Measurements from ENCODE around the gene IFT122. TPM values are rescaled to one million over a fixed set of nuclear protein-coding genes. Genes with fewer than 3 reads are reported as not detected.

IFT122 gene
- total RNA-seq, 2 donors from 2014 or later: 19.3 to 33.4 TPM

DNA sequence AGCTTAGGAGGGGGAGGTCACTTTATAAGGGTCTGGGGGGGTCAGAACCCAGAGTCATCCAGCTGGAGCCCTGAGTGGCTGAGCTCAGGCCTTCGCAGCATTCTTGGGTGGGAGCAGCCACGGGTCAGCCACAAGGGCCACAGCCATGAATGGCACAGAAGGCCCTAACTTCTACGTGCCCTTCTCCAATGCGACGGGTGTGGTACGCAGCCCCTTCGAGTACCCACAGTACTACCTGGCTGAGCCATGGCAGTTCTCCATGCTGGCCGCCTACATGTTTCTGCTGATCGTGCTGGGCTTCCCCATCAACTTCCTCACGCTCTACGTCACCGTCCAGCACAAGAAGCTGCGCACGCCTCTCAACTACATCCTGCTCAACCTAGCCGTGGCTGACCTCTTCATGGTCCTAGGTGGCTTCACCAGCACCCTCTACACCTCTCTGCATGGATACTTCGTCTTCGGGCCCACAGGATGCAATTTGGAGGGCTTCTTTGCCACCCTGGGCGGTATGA is 88.6 kb downstream of the IFT122 start, which contains the start of gene RHO:
RHO (plus strand) TSS at position 51 of the 512 bp plus-strand sequence; CDS start at position 146, 95 bp downstream.
- Mint-ChIP-seq H3K4me1 (no peaks in the 10 kb centered on the region), H3K4me3 (no peak within 1 kb of the TSS), H3K36me3 (ENCODE audit: low read depth) (no peaks in the 10 kb centered on the region), H3K27ac (peak within 1 kb of the TSS; percentile 50), H3K9me3 (no peaks in the 10 kb centered on the region), H3K27me3 (no peaks in the 10 kb centered on the region)
- no peak for ATAC-seq (replicated peaks)

DNA sequence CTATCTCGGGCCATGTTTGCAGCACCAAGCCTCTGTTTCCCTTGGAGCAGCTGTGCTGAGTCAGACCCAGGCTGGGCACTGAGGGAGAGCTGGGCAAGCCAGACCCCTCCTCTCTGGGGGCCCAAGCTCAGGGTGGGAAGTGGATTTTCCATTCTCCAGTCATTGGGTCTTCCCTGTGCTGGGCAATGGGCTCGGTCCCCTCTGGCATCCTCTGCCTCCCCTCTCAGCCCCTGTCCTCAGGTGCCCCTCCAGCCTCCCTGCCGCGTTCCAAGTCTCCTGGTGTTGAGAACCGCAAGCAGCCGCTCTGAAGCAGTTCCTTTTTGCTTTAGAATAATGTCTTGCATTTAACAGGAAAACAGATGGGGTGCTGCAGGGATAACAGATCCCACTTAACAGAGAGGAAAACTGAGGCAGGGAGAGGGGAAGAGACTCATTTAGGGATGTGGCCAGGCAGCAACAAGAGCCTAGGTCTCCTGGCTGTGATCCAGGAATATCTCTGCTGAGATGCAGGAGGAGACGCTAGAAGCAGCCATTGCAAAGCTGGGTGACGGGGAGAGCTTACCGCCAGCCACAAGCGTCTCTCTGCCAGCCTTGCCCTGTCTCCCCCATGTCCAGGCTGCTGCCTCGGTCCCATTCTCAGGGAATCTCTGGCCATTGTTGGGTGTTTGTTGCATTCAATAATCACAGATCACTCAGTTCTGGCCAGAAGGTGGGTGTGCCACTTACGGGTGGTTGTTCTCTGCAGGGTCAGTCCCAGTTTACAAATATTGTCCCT is 89.6 kb downstream of the IFT122 start:
- H3K27me3 Mint-ChIP-seq: no peaks in the 10 kb centered on the region
- no peak for ATAC-seq (replicated peaks)
- H3K4me3 Mint-ChIP-seq: no peak overlapping the region

DNA sequence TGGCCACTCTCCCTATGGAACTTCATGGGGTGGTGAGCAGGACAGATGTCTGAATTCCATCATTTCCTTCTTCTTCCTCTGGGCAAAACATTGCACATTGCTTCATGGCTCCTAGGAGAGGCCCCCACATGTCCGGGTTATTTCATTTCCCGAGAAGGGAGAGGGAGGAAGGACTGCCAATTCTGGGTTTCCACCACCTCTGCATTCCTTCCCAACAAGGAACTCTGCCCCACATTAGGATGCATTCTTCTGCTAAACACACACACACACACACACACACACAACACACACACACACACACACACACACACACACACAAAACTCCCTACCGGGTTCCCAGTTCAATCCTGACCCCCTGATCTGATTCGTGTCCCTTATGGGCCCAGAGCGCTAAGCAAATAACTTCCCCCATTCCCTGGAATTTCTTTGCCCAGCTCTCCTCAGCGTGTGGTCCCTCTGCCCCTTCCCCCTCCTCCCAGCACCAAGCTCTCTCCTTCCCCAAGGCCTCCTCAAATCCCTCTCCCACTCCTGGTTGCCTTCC is 90.3 kb downstream of the IFT122 start:
- no peak overlapping the region for H3K27ac Mint-ChIP-seq
- no peak for ATAC-seq (replicated peaks)
- no peak overlapping the region for H3K4me3 Mint-ChIP-seq
- H3K27me3 Mint-ChIP-seq: no peaks in the 10 kb centered on the region
- no peaks in the 10 kb centered on the region for H3K9me3 Mint-ChIP-seq
- no peaks in the 10 kb centered on the region for H3K4me1 Mint-ChIP-seq
- H3K36me3 Mint-ChIP-seq (ENCODE audit: low read depth): no peaks in the 10 kb centered on the region

More for the DNA sequence above, 89.6 kb downstream of the IFT122 start:
- H3K9me3 Mint-ChIP-seq: no peaks in the 10 kb centered on the region
- no peak overlapping the region for H3K27ac Mint-ChIP-seq
- no peaks in the 10 kb centered on the region for H3K36me3 Mint-ChIP-seq (ENCODE audit: low read depth)
- no peaks in the 10 kb centered on the region for H3K4me1 Mint-ChIP-seq

DNA sequence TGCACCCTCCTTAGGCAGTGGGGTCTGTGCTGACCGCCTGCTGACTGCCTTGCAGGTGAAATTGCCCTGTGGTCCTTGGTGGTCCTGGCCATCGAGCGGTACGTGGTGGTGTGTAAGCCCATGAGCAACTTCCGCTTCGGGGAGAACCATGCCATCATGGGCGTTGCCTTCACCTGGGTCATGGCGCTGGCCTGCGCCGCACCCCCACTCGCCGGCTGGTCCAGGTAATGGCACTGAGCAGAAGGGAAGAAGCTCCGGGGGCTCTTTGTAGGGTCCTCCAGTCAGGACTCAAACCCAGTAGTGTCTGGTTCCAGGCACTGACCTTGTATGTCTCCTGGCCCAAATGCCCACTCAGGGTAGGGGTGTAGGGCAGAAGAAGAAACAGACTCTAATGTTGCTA is 90.8 kb downstream of the IFT122 start:
- H3K27me3 Mint-ChIP-seq: no peaks in the 10 kb centered on the region
- no peaks in the 10 kb centered on the region for H3K9me3 Mint-ChIP-seq
- no peaks in the 10 kb centered on the region for H3K36me3 Mint-ChIP-seq (ENCODE audit: low read depth)
- no peak overlapping the region for H3K27ac Mint-ChIP-seq
- H3K4me1 Mint-ChIP-seq: no peaks in the 10 kb centered on the region
- ATAC-seq (replicated peaks): no peak
- H3K4me3 Mint-ChIP-seq: no peak overlapping the region

DNA sequence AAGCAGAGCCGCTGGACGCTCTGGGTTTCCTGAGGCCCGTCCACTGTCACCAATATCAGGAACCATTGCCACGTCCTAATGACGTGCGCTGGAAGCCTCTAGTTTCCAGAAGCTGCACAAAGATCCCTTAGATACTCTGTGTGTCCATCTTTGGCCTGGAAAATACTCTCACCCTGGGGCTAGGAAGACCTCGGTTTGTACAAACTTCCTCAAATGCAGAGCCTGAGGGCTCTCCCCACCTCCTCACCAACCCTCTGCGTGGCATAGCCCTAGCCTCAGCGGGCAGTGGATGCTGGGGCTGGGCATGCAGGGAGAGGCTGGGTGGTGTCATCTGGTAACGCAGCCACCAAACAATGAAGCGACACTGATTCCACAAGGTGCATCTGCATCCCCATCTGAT is 91.7 kb downstream of the IFT122 start:
- peak overlapping the region; percentile 2 for H3K27ac Mint-ChIP-seq
- no peaks in the 10 kb centered on the region for H3K27me3 Mint-ChIP-seq
- no peak for ATAC-seq (replicated peaks)
- no peaks in the 10 kb centered on the region for H3K9me3 Mint-ChIP-seq
- H3K4me3 Mint-ChIP-seq: no peak overlapping the region
- H3K4me1 Mint-ChIP-seq: no peaks in the 10 kb centered on the region
- no peaks in the 10 kb centered on the region for H3K36me3 Mint-ChIP-seq (ENCODE audit: low read depth)

DNA sequence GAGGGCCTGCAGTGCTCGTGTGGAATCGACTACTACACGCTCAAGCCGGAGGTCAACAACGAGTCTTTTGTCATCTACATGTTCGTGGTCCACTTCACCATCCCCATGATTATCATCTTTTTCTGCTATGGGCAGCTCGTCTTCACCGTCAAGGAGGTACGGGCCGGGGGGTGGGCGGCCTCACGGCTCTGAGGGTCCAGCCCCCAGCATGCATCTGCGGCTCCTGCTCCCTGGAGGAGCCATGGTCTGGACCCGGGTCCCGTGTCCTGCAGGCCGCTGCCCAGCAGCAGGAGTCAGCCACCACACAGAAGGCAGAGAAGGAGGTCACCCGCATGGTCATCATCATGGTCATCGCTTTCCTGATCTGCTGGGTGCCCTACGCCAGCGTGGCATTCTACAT is 92.2 kb downstream of the IFT122 start:
- no peak overlapping the region for H3K4me3 Mint-ChIP-seq
- no peaks in the 10 kb centered on the region for H3K27me3 Mint-ChIP-seq
- H3K27ac Mint-ChIP-seq: no peak overlapping the region
- no peaks in the 10 kb centered on the region for H3K36me3 Mint-ChIP-seq (ENCODE audit: low read depth)
- no peaks in the 10 kb centered on the region for H3K4me1 Mint-ChIP-seq
- no peak for ATAC-seq (replicated peaks)
- no peaks in the 10 kb centered on the region for H3K9me3 Mint-ChIP-seq

DNA sequence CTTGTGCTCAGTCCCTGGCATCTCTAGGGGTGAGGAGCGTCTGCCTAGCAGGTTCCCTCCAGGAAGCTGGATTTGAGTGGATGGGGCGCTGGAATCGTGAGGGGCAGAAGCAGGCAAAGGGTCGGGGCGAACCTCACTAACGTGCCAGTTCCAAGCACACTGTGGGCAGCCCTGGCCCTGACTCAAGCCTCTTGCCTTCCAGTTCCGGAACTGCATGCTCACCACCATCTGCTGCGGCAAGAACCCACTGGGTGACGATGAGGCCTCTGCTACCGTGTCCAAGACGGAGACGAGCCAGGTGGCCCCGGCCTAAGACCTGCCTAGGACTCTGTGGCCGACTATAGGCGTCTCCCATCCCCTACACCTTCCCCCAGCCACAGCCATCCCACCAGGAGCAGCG is 93.4 kb downstream of the IFT122 start:
- no peaks in the 10 kb centered on the region for H3K36me3 Mint-ChIP-seq (ENCODE audit: low read depth)
- H3K4me3 Mint-ChIP-seq: no peak overlapping the region

DNA sequence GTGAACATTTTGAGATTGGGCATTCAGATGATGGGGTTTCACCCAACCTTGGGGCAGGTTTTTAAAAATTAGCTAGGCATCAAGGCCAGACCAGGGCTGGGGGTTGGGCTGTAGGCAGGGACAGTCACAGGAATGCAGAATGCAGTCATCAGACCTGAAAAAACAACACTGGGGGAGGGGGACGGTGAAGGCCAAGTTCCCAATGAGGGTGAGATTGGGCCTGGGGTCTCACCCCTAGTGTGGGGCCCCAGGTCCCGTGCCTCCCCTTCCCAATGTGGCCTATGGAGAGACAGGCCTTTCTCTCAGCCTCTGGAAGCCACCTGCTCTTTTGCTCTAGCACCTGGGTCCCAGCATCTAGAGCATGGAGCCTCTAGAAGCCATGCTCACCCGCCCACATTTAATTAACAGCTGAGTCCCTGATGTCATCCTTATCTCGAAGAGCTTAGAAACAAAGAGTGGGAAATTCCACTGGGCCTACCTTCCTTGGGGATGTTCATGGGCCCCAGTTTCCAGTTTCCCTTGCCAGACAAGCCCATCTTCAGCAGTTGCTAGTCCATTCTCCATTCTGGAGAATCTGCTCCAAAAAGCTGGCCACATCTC is 94.5 kb downstream of the IFT122 start:
- Mint-ChIP-seq H3K4me1 (no peaks in the 10 kb centered on the region), H3K36me3 (ENCODE audit: low read depth) (no peaks in the 10 kb centered on the region), H3K9me3 (no peaks in the 10 kb centered on the region), H3K27ac (no peak overlapping the region), H3K4me3 (no peak overlapping the region), H3K27me3 (no peaks in the 10 kb centered on the region)
- no peak for ATAC-seq (replicated peaks)

More for the DNA sequence above, 93.4 kb downstream of the IFT122 start:
- Mint-ChIP-seq H3K27me3 (no peaks in the 10 kb centered on the region), H3K4me1 (no peaks in the 10 kb centered on the region), H3K27ac (no peak overlapping the region), H3K9me3 (no peaks in the 10 kb centered on the region)
- no peak for ATAC-seq (replicated peaks)

DNA sequence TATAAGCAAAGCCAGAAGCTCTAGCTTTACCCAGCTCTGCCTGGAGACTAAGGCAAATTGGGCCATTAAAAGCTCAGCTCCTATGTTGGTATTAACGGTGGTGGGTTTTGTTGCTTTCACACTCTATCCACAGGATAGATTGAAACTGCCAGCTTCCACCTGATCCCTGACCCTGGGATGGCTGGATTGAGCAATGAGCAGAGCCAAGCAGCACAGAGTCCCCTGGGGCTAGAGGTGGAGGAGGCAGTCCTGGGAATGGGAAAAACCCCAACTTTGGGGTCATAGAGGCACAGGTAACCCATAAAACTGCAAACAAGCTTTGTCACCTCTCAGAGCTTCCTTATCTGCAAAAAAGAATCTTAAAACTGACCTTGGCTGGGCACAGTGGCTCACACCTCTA is 95.1 kb downstream of the IFT122 start:
- ATAC-seq (replicated peaks): no peak
- Mint-ChIP-seq H3K4me1 (no peaks in the 10 kb centered on the region), H3K27ac (no peak overlapping the region), H3K9me3 (no peaks in the 10 kb centered on the region), H3K27me3 (no peaks in the 10 kb centered on the region), H3K36me3 (ENCODE audit: low read depth) (no peaks in the 10 kb centered on the region), H3K4me3 (no peak overlapping the region)

DNA sequence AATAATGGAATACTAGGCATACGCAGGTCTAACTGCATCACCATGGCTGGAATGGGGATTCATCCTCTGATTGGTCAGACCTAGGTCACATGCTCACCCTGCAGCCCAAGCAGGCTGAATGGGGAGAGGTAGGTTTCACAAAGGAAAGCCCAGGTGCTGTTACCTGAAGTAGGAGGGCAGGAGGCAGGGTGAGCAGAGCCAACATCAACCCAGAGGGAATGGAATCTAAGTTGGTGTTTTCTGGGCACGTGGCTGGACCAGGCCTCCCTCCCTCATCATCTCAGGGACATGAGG is 96.3 kb downstream of the IFT122 start:
- H3K9me3 Mint-ChIP-seq: no peaks in the 10 kb centered on the region
- no peaks in the 10 kb centered on the region for H3K36me3 Mint-ChIP-seq (ENCODE audit: low read depth)
- H3K27ac Mint-ChIP-seq: no peak overlapping the region
- no peaks in the 10 kb centered on the region for H3K27me3 Mint-ChIP-seq
- ATAC-seq (replicated peaks): no peak
- no peaks in the 10 kb centered on the region for H3K4me1 Mint-ChIP-seq
- no peak overlapping the region for H3K4me3 Mint-ChIP-seq

DNA sequence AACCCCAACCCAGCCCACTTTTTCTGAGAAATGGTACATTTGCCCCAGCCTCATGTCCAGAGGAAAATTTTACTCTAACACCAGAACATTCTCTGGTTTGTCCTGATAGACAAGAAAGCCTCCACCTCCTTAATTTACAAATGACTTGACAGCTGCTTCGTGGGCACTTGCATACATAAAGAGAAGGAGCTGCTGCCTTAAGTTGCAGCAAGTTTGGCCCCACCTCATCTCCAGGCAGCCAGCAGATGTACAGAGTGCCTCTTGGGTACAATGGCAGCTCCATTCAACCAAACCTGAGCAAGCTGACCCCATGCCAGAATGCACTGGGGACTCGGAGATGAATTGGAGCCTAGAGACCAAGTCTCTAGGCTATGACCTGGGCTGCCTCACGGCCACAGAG is 96.8 kb downstream of the IFT122 start:
- ATAC-seq (replicated peaks): no peak
- Mint-ChIP-seq H3K4me3 (no peak overlapping the region), H3K27ac (no peak overlapping the region), H3K36me3 (ENCODE audit: low read depth) (no peaks in the 10 kb centered on the region), H3K27me3 (no peaks in the 10 kb centered on the region), H3K4me1 (no peaks in the 10 kb centered on the region), H3K9me3 (no peaks in the 10 kb centered on the region)

DNA sequence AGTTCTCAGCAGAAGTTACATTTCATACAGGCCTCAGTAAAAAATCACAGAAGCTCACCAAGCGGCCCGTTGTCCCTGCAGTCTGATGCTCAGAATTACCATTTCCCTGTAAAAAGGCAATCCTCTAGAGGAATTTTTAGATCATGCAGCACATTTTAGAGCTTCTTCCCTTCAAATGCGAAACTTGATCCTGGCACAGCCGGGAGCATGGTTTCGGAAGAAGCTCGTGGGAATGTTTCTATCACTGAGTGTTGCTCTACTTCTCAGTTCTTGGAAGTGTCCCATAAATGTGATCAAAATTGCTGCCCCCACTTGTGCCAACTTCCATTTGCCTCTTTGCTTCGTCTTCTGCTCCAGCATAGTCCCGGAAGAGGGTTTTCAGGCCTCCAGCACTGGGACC is 99.2 kb downstream of the IFT122 start:
- no peaks in the 10 kb centered on the region for H3K36me3 Mint-ChIP-seq (ENCODE audit: low read depth)
- no peak for ATAC-seq (replicated peaks)
- no peak overlapping the region for H3K4me3 Mint-ChIP-seq
- no peaks in the 10 kb centered on the region for H3K9me3 Mint-ChIP-seq
- no peaks in the 10 kb centered on the region for H3K4me1 Mint-ChIP-seq
- no peaks in the 10 kb centered on the region for H3K27me3 Mint-ChIP-seq
- H3K27ac Mint-ChIP-seq: no peak overlapping the region

DNA sequence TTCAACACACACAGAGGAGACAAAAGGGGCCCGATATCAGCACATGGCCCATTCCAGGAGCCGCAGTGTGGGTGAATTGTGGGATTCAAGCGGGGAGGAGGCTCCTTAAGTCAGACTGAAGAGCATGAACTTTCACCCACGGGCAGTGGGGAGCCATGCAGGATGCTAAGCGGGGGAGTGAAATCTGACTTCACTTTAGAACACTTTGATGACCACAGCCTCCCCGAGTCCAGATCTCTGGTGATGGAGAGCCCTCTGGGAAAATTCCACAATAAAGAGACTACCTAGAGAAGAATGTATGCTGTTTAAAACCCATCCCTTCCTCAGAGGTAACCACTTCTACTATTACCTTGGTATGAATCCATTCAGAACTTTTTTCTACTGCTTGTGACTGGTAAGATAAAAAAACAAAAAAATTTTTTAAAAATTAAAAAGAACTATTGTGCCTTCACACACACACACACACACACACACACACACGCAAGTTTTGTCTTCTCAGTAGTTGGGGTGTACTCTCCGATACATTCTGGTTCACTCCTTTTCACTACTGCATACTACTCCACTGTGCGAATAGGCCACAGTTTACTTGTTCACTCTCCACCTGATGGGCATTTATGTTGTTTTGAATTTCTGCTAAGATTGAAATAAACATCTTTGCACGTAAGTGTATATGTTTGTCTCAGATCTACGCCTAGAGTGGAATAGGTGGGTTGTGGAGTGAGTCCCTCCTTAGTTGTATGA is 100.9 kb downstream of the IFT122 start:
- no peak overlapping the region for H3K4me3 Mint-ChIP-seq
- ATAC-seq (replicated peaks): no peak
- H3K36me3 Mint-ChIP-seq (ENCODE audit: low read depth): no peaks in the 10 kb centered on the region
- H3K27ac Mint-ChIP-seq: no peak overlapping the region
- H3K27me3 Mint-ChIP-seq: no peaks in the 10 kb centered on the region
- no peaks in the 10 kb centered on the region for H3K4me1 Mint-ChIP-seq
- H3K9me3 Mint-ChIP-seq: no peaks in the 10 kb centered on the region

DNA sequence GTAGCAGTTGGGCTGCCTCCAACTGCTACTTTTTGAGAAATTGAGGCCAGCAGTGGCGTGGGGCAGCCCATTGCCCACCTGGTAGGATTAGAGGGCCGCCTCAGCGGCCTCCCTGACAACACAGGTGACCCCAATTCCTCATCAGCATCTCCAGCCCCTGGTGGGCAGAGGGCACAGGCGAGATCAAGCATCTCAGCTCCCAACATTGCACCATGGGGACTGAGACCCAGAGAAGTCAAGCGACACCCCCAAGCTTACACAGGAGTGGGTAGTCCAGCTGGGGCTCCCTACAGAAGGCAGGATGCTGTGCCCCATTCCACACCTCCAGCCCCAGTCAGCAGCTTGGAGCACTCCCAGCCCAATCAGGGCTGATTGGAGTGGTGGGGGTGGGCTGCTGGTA is 102.7 kb downstream of the IFT122 start:
- Mint-ChIP-seq H3K4me1 (no peaks in the 10 kb centered on the region), H3K36me3 (ENCODE audit: low read depth) (no peaks in the 10 kb centered on the region), H3K9me3 (no peaks in the 10 kb centered on the region), H3K27me3 (no peaks in the 10 kb centered on the region), H3K4me3 (no peak overlapping the region), H3K27ac (no peak overlapping the region)
- ATAC-seq (replicated peaks): no peak
